ENCODE data around the gene SLC22A5. TPM values are rescaled to one million over a fixed set of nuclear protein-coding genes. Genes with fewer than 3 reads are reported as not detected.

Gene SLC22A5
- total RNA-seq, 1 donor from 2014 or later, result 0.81 TPM

- no peak for TF ChIP-seq CTCF (IDR thresholded peaks at IDR 0.05; ENCODE audit: partially characterized antibody, unreplicated experiment)
- H3K36me3 Mint-ChIP-seq (ENCODE audit: unreplicated experiment), result no peaks in the 10 kb centered on the region
- peaks cover 2% of the 10 kb centered on the region for H3K9me3 Mint-ChIP-seq (ENCODE audit: unreplicated experiment)
- DNase-seq, result no peak
- no peak overlapping the region for H3K4me3 Mint-ChIP-seq (ENCODE audit: unreplicated experiment)
- peaks cover 4% of the 10 kb centered on the region for H3K27me3 Mint-ChIP-seq (ENCODE audit: unreplicated experiment)
- H3K27ac Mint-ChIP-seq (ENCODE audit: unreplicated experiment), result no peak overlapping the region
- peaks cover 10% of the 10 kb centered on the region for H3K4me1 Mint-ChIP-seq (ENCODE audit: low read depth, unreplicated experiment)
These were observed 55.8 kb downstream of the SLC22A5 start for GRCh38 chr5:132425009-132425937.

GRCh38 chr5:132425975-132426524 is 56.5 kb downstream of the SLC22A5 start:
- Mint-ChIP-seq H3K4me3 (ENCODE audit: unreplicated experiment) (no peak overlapping the region), H3K27ac (ENCODE audit: unreplicated experiment) (no peak overlapping the region)

GRCh38 chr5:132426525-132427138 is 57.1 kb downstream of the SLC22A5 start:
- H3K27ac Mint-ChIP-seq (ENCODE audit: unreplicated experiment), result no peak overlapping the region
- peaks cover 2% of the 10 kb centered on the region for H3K9me3 Mint-ChIP-seq (ENCODE audit: unreplicated experiment)
- peak; percentile 22 for DNase-seq
- H3K27me3 Mint-ChIP-seq (ENCODE audit: unreplicated experiment), result peaks cover 4% of the 10 kb centered on the region
- no peak overlapping the region for H3K4me3 Mint-ChIP-seq (ENCODE audit: unreplicated experiment)
- TF ChIP-seq CTCF (IDR thresholded peaks at IDR 0.05; ENCODE audit: partially characterized antibody, unreplicated experiment), result no peak
- H3K4me1 Mint-ChIP-seq (ENCODE audit: low read depth, unreplicated experiment), result peaks cover 10% of the 10 kb centered on the region
- H3K36me3 Mint-ChIP-seq (ENCODE audit: unreplicated experiment), result no peaks in the 10 kb centered on the region

More at GRCh38 chr5:132425975-132426524, 56.5 kb downstream of the SLC22A5 start:
- DNase-seq, result no peak
- Mint-ChIP-seq H3K4me1 (ENCODE audit: low read depth, unreplicated experiment) (peaks cover 10% of the 10 kb centered on the region), H3K27me3 (ENCODE audit: unreplicated experiment) (peaks cover 4% of the 10 kb centered on the region), H3K36me3 (ENCODE audit: unreplicated experiment) (no peaks in the 10 kb centered on the region), H3K9me3 (ENCODE audit: unreplicated experiment) (peaks cover 2% of the 10 kb centered on the region)
- TF ChIP-seq CTCF (IDR thresholded peaks at IDR 0.05; ENCODE audit: partially characterized antibody, unreplicated experiment), result no peak

DNA sequence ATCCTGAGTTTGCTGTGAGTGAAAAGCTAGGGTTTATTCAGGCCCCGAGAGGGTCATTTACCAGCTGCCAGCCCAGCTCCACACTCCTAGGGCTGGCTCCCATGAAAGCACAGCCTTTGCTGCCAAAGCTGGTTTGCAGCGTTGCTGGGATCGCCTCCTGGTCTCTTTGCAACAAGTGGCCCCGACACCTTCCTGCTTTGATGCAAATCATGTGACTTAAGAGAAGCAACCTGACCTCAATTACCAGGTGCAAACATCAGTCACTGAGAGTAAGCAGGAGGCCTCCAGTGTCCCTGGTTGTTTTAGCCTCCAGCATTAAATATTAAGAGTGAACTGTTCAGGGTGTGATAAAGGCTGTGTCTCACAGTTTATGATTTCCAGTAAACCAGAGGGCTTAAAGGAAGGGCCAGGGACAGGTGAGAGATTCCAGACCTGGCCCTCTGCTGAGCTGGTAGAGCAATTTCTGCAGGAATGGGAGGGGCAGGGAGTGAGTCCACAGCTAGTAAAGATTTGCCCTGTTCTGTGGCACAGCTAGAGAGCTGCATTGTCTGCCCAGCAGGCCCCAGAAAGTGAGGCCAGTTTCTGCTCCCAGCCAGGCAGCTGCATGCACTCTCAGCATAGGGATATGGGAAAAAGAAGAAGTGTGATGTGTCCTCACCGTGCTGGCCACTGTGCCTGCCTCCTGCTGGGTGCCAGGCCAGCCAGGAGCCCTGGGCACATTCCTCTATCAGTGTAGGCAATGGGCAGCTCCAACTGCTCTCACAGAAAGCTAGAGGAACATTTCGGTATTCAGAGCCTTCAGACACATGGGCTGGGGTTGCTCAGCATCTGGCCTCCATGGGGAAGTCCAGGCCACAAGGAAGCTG is 58.0 kb downstream of the SLC22A5 start:
- Mint-ChIP-seq H3K27ac (ENCODE audit: unreplicated experiment) (no peak overlapping the region), H3K36me3 (ENCODE audit: unreplicated experiment) (no peaks in the 10 kb centered on the region), H3K27me3 (ENCODE audit: unreplicated experiment) (peaks cover 4% of the 10 kb centered on the region), H3K4me1 (ENCODE audit: low read depth, unreplicated experiment) (peaks cover 10% of the 10 kb centered on the region), H3K9me3 (ENCODE audit: unreplicated experiment) (peaks cover 2% of the 10 kb centered on the region), H3K4me3 (ENCODE audit: unreplicated experiment) (no peak overlapping the region)
- no peak for TF ChIP-seq CTCF (IDR thresholded peaks at IDR 0.05; ENCODE audit: partially characterized antibody, unreplicated experiment)
- DNase-seq, result peak; percentile 34
